Measurements from ENCODE around the gene APBB1IP. TPM values are rescaled to one million over a fixed set of nuclear protein-coding genes. Genes with fewer than 3 reads are reported as not detected.
"Not testable (repeated sequence)": the region's sequence is repeated elsewhere in the genome, so short reads cannot be mapped to it uniquely, and the experiment has no call there.

APBB1IP gene
- total RNA-seq, 1 experiment from 2014 or later: 0.22 TPM

DNA sequence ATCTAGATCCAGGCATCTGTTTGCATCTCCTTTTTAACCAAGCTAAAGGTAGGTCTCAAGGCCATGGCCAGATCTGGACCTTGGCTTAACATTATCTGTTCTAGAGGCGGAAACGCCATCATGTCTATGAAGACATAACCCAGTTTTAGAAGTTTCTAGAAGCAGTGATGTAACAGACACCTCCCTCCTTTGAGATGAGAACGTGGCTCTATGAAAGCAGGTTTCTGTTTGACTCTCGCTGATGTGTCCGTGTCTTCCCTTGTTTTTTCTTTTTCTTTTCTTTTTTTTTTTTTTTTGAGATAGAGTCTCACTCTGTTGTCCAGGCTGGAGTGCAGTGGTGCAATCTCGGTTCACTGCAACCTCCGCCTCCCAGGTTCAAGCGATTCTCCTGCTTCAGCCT lies 36.7 kb downstream of the APBB1IP start:
- H3K4me3 Mint-ChIP-seq; CTCF ChIA-PET; ATAC-seq; H3K27ac Mint-ChIP-seq; H3K27me3 Mint-ChIP-seq (ENCODE audit: low read depth); H3K36me3 Mint-ChIP-seq; POLR2A ChIA-PET; H3K9me3 Mint-ChIP-seq; DNase-seq (ENCODE audit: low spot score); H3K4me1 Mint-ChIP-seq: not testable (repeated sequence)

- Mint-ChIP-seq H3K36me3 (no peaks in the 10 kb centered on the region), H3K4me1 (peaks cover 7% of the 10 kb centered on the region), H3K27me3 (ENCODE audit: low read depth) (no peaks in the 10 kb centered on the region), H3K27ac (no peak overlapping the region), H3K9me3 (no peaks in the 10 kb centered on the region), H3K4me3 (no peak overlapping the region)
- POLR2A ChIA-PET: no interaction called here
- ATAC-seq: no peak
- TF ChIP-seq ZNF423 (CRISPR knock-in tag; IDR thresholded peaks at IDR 0.05): no peak
- no peak for TF ChIP-seq ATF1 (CRISPR knock-in tag; IDR thresholded peaks at IDR 0.05)
- TF ChIP-seq ETV6 (CRISPR knock-in tag; IDR thresholded peaks at IDR 0.05): no peak
- no peak for TF ChIP-seq OVOL2 (CRISPR knock-in tag; IDR thresholded peaks at IDR 0.05; ENCODE audit: borderline replicate concordance)
- no peak for TF ChIP-seq GRHL2 (CRISPR knock-in tag; IDR thresholded peaks at IDR 0.05; ENCODE audit: insufficient replicate concordance, severe bottlenecking)
- CTCF ChIA-PET: no interaction called here
- DNase-seq (ENCODE audit: low spot score): no peak
Observed at GRCh38 chr10:26475386-26475785, 37.2 kb downstream of the APBB1IP start.

GRCh38 chr10:26477501-26477900 lies 39.4 kb downstream of the APBB1IP start:
- POLR2A ChIA-PET: no interaction called here
- no peak overlapping the region for H3K4me3 Mint-ChIP-seq
- CTCF ChIA-PET: interaction anchor here (1.9 kb wide), 1 partner anchor 57 kb away, joined by 5 read pairs; no protein-coding TSS in a partner anchor
- H3K4me1 Mint-ChIP-seq: peaks cover 7% of the 10 kb centered on the region
- no peak for TF ChIP-seq TCF7 (CRISPR knock-in tag; IDR thresholded peaks at IDR 0.05; ENCODE audit: low read depth)
- H3K9me3 Mint-ChIP-seq: no peaks in the 10 kb centered on the region
- DNase-seq (ENCODE audit: low spot score) (no peak), ATAC-seq (no peak)
- H3K27me3 Mint-ChIP-seq (ENCODE audit: low read depth): no peaks in the 10 kb centered on the region
- H3K36me3 Mint-ChIP-seq: no peaks in the 10 kb centered on the region
- H3K27ac Mint-ChIP-seq: no peak overlapping the region

GRCh38 chr10:26478061-26478460 lies 39.9 kb downstream of the APBB1IP start:
- TF ChIP-seq, protein P1, sequence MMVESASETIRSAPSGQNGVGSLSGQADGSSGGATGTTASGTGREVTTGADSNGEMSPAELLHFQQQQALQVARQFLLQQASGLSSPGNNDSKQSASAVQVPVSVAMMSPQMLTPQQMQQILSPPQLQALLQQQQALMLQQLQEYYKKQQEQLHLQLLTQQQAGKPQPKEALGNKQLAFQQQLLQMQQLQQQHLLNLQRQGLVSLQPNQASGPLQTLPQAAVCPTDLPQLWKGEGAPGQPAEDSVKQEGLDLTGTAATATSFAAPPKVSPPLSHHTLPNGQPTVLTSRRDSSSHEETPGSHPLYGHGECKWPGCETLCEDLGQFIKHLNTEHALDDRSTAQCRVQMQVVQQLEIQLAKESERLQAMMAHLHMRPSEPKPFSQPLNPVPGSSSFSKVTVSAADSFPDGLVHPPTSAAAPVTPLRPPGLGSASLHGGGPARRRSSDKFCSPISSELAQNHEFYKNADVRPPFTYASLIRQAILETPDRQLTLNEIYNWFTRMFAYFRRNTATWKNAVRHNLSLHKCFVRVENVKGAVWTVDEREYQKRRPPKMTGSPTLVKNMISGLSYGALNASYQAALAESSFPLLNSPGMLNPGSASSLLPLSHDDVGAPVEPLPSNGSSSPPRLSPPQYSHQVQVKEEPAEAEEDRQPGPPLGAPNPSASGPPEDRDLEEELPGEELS (CRISPR knock-in tag; IDR thresholded peaks at IDR 0.05): no peak
- TF ChIP-seq IRF2 (CRISPR knock-in tag; IDR thresholded peaks at IDR 0.05; ENCODE audit: borderline replicate concordance, low read depth): no peak
- TF ChIP-seq, protein P2, sequence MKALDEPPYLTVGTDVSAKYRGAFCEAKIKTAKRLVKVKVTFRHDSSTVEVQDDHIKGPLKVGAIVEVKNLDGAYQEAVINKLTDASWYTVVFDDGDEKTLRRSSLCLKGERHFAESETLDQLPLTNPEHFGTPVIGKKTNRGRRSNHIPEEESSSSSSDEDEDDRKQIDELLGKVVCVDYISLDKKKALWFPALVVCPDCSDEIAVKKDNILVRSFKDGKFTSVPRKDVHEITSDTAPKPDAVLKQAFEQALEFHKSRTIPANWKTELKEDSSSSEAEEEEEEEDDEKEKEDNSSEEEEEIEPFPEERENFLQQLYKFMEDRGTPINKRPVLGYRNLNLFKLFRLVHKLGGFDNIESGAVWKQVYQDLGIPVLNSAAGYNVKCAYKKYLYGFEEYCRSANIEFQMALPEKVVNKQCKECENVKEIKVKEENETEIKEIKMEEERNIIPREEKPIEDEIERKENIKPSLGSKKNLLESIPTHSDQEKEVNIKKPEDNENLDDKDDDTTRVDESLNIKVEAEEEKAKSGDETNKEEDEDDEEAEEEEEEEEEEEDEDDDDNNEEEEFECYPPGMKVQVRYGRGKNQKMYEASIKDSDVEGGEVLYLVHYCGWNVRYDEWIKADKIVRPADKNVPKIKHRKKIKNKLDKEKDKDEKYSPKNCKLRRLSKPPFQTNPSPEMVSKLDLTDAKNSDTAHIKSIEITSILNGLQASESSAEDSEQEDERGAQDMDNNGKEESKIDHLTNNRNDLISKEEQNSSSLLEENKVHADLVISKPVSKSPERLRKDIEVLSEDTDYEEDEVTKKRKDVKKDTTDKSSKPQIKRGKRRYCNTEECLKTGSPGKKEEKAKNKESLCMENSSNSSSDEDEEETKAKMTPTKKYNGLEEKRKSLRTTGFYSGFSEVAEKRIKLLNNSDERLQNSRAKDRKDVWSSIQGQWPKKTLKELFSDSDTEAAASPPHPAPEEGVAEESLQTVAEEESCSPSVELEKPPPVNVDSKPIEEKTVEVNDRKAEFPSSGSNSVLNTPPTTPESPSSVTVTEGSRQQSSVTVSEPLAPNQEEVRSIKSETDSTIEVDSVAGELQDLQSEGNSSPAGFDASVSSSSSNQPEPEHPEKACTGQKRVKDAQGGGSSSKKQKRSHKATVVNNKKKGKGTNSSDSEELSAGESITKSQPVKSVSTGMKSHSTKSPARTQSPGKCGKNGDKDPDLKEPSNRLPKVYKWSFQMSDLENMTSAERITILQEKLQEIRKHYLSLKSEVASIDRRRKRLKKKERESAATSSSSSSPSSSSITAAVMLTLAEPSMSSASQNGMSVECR (CRISPR knock-in tag; IDR thresholded peaks at IDR 0.05; ENCODE audit: borderline replicate concordance): no peak
- no peak for TF ChIP-seq NR1H2 (CRISPR knock-in tag; IDR thresholded peaks at IDR 0.05)
- no peak for TF ChIP-seq ZNF317 (CRISPR knock-in tag; IDR thresholded peaks at IDR 0.05; ENCODE audit: borderline replicate concordance, low read depth)
- TF ChIP-seq AR (CRISPR knock-in tag; IDR thresholded peaks at IDR 0.05): no peak
- TF ChIP-seq, protein P3, sequence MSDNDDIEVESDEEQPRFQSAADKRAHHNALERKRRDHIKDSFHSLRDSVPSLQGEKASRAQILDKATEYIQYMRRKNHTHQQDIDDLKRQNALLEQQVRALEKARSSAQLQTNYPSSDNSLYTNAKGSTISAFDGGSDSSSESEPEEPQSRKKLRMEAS (CRISPR knock-in tag; IDR thresholded peaks at IDR 0.05): no peak
- TF ChIP-seq ZNF512 (CRISPR knock-in tag; IDR thresholded peaks at IDR 0.05; ENCODE audit: borderline replicate concordance): no peak
- TF ChIP-seq JAZF1 (CRISPR knock-in tag; IDR thresholded peaks at IDR 0.05): no peak
- TF ChIP-seq RORB (CRISPR knock-in tag; IDR thresholded peaks at IDR 0.05): no peak
- no peaks in the 10 kb centered on the region for H3K9me3 Mint-ChIP-seq
- H3K27ac Mint-ChIP-seq: no peak overlapping the region
- H3K4me1 Mint-ChIP-seq: peaks cover 6% of the 10 kb centered on the region
- CTCF ChIA-PET: interaction anchor here (0.6 to 1.9 kb wide), 2 partner anchors 9 to 56 kb away, joined by 3 to 5 read pairs; no protein-coding TSS in a partner anchor
- POLR2A ChIA-PET: no interaction called here
- ATAC-seq (no peak), DNase-seq (ENCODE audit: low spot score) (no peak)
- H3K4me3 Mint-ChIP-seq: no peak overlapping the region
- H3K36me3 Mint-ChIP-seq: no peaks in the 10 kb centered on the region
- no peaks in the 10 kb centered on the region for H3K27me3 Mint-ChIP-seq (ENCODE audit: low read depth)
